Esophagus squamous epithelium (tissue), 4 donors: ENCODE results near the gene SMKR1.

Experiments
- POLR2A ChIP-seq, 4 donors: fragments of 450-650 bp; IDR thresholded peaks; one replicate each; pipeline ENCODE4 v1.6.1; 2017; ENCODE audit warnings: antibody characterized with exemption in 4 of 4, mild to moderate bottlenecking in 4 of 4, moderate library complexity in 3 of 4
- TF ChIP-seq, protein P1 (sequence below), 6 experiments: fragments of 450-650 bp in 4 of 6; fragments of 200-600 bp in 2 of 6; sonication (generic) in 2 of 6; IDR thresholded peaks; one replicate each; pipeline ENCODE4 v1.5.1; 2016 to 2019; ENCODE audit warnings: antibody characterized with exemption in 6 of 6, mild to moderate bottlenecking in 4 of 6, moderate library complexity in 4 of 6

GRCh38 chr7:129512192-129512591, 9.9 kb downstream of the SMKR1 start:
- TF ChIP-seq, protein P1, sequence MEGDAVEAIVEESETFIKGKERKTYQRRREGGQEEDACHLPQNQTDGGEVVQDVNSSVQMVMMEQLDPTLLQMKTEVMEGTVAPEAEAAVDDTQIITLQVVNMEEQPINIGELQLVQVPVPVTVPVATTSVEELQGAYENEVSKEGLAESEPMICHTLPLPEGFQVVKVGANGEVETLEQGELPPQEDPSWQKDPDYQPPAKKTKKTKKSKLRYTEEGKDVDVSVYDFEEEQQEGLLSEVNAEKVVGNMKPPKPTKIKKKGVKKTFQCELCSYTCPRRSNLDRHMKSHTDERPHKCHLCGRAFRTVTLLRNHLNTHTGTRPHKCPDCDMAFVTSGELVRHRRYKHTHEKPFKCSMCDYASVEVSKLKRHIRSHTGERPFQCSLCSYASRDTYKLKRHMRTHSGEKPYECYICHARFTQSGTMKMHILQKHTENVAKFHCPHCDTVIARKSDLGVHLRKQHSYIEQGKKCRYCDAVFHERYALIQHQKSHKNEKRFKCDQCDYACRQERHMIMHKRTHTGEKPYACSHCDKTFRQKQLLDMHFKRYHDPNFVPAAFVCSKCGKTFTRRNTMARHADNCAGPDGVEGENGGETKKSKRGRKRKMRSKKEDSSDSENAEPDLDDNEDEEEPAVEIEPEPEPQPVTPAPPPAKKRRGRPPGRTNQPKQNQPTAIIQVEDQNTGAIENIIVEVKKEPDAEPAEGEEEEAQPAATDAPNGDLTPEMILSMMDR (IDR thresholded peaks at IDR 0.05): no peak
- no peak for TF ChIP-seq POLR2A (IDR thresholded peaks at IDR 0.05)
